ENCODE data around the gene ZBTB20.

The ZBTB20 gene

GRCh38 chr3:114558271-114558670 is 588.8 kb downstream of the ZBTB20 start:
- DNase-seq: no peak

DNA sequence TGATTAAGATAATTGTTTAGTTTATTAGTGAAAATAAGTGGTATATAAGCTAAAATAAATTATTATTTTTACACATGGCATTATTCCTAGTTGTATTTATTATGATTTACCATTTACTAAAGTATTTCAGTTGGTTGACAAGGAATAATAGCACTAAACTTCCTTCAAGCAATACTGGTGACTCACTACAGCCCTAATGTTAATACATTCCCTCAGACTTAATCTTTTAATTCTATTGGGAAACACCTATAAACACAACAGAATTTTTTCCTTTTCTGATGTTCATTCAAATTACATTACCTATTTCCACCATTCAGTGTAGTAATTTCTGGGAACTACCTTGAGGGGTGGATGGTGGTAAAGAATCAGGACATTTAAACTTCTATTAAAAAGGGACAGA is 589.3 kb downstream of the ZBTB20 start:
- no peak for DNase-seq

- no peak for DNase-seq
These were observed 590.4 kb downstream of the ZBTB20 start for GRCh38 chr3:114556657-114557213.

- no peak for DNase-seq
These were observed 592.4 kb downstream of the ZBTB20 start for GRCh38 chr3:114554731-114555130.

GRCh38 chr3:114553949-114554593 is 593.0 kb downstream of the ZBTB20 start:
- DNase-seq: no peak

- DNase-seq: no peak
These were observed 594.6 kb downstream of the ZBTB20 start for GRCh38 chr3:114552527-114552812.

GRCh38 chr3:114551770-114552526 is 595.1 kb downstream of the ZBTB20 start:
- no peak for DNase-seq

DNA sequence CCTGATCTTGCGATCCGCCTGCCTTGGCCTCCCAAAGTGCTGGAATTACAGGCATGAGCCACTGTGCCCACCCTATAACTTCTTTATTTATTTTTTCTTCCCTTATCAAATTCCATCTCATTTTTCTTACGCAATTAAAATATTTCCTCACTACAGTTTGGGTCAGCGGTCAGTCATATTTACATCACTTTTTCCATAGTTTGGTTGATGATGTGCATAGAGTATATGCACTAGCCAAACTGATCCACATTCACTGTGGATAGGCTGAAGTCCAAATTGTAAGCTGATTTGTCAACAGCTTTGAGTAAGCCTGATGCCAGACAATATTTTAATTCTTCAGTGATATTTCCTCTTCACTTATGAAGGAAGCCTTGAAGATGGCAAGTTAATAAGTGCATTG is 596.9 kb downstream of the ZBTB20 start:
- DNase-seq: no peak

GRCh38 chr3:114545193-114545592 is 601.9 kb downstream of the ZBTB20 start:
- no peak for DNase-seq

DNA sequence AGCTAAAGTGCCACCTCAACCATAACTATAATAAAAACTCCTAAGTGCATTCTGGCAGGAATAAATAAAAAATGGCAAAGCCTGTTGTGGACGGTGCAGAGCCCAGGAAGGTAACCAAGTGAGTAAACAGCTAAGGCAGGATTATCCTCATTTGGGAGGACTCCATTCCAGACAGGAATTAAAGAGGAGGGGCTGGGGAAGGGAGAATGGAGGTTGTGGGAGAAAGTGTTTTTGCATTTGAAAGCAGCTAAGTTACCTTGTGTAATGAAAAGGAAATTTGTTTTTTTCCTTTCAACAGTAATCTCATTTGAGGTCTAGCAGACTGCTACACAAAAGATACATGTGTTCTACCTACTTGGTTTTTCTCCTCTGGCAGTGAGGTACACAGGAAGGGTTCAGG is 604.7 kb downstream of the ZBTB20 start:
- DNase-seq: no peak

- DNase-seq: no peak
These were observed 607.6 kb downstream of the ZBTB20 start for GRCh38 chr3:114539525-114539924.

- DNase-seq: no peak
These were observed 608.9 kb downstream of the ZBTB20 start for GRCh38 chr3:114538211-114538610.

GRCh38 chr3:114528517-114528916 is 618.6 kb downstream of the ZBTB20 start:
- DNase-seq: no peak

DNA sequence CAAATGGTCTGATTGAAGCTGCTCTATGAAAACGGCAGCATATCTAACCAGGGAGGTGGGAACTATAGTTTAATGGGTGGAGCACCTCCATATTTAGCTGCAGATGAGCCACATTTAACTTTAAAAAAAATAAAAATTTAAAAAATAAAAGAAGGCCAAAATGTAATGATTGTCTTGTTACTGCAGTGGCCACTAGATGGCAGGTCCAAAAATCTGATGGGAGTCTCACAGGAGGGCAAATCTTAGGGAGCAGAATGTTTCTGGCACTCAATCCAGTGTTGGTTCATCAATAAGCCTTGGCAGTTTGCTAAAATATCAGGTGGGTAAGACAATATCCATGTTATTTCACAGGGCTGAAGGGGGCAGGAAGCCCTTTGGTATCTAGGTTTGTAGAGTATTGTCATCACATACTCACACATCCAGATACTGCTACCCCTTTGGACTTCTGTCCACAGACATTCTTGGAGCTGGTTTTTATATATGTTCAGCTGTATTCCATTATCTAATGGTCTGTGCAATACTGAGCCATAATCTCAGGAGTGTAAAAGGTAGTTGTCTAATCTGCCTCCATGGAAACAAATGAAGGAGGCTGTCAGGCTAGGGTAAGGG is 619.9 kb downstream of the ZBTB20 start:
- DNase-seq: no peak

- DNase-seq: no peak
These were observed 621.8 kb downstream of the ZBTB20 start for GRCh38 chr3:114525278-114525677.

GRCh38 chr3:114519415-114519814 is 627.7 kb downstream of the ZBTB20 start:
- no peak for DNase-seq

DNA sequence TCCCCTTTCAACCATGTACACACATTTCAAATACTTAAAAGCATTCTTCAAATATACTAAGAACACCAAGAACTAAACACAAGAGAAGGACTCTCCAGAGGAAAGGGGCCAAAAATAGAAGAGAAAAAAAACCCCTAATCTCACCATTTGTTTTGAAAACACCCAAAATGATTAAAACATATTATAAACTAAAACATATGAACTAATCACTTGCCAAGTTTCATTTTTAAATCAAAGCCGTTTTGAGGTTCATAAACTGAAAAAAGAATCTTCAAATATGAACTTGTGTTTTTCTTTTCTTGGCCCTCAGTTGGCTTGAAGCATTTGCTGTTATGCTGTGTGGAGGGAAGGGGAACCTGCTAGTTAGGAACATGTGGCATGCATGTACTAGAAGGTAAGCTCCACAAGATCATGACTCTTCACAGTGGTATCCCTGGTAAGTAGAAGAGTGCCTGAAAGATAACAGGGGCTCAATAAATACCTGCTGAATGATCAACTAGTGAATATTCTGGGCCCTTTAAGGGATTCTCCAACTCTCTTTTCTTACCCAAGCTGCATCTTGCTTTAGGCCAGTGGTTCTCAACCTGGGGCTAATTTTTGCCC is 628.8 kb downstream of the ZBTB20 start:
- no peak for DNase-seq

DNA sequence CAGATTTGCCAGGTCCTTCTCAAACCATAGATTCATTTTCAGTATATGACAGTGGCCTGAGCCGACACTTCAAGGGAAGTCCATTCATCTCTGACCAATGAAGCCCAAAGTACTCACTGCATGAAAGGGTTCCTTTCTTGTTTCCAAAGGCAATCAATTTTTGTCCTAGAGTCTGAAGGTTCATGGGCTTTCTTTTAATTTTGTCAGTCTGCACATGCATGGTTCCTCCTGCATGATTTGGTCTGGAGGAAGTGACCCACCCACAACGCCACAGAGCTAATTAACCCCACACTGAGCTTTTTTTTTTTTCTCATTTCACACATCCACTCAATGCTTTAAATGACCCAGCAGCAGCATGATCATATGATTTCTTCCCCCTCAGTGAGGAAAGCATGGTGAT is 636.9 kb downstream of the ZBTB20 start:
- no peak for DNase-seq

DNA sequence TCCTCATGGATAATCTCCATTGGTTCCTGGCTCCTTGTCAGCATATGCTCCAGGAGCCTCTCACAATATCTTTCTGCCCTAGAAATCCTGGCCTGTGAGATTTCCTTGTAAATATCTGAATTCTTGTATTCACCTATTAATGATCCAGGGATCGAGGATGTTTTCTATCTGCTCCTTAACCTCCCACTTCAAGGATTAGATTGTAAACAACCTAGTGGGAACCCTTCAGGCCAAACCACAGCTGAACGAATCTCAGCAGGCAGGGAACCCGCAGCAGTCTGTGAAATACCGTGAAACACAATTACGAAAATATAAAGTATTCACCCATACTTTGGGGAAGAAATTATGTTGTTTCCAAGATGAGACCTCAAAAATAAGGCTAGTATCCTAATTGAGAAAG is 637.3 kb downstream of the ZBTB20 start:
- DNase-seq: no peak

DNA sequence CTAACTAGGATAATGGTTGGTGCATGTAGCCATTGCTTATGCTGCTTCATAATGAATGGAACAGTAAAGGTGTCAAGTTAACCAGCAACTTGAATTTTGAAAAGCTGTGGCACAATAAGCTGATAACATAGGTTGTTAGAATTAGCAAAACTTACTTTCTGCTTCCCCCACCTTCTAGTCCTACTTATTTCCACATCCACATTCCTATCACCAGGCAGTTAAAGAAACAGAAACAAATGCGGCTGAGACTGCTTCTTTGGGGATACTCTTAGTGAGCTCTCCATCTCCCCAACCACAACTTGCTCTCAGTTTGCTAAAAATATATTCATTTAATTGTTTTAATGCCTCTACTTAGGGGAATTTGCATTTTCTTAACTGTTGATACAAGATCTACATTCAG is 638.1 kb downstream of the ZBTB20 start:
- DNase-seq: no peak

- DNase-seq: no peak
These were observed 638.9 kb downstream of the ZBTB20 start for GRCh38 chr3:114508208-114508607.

DNA sequence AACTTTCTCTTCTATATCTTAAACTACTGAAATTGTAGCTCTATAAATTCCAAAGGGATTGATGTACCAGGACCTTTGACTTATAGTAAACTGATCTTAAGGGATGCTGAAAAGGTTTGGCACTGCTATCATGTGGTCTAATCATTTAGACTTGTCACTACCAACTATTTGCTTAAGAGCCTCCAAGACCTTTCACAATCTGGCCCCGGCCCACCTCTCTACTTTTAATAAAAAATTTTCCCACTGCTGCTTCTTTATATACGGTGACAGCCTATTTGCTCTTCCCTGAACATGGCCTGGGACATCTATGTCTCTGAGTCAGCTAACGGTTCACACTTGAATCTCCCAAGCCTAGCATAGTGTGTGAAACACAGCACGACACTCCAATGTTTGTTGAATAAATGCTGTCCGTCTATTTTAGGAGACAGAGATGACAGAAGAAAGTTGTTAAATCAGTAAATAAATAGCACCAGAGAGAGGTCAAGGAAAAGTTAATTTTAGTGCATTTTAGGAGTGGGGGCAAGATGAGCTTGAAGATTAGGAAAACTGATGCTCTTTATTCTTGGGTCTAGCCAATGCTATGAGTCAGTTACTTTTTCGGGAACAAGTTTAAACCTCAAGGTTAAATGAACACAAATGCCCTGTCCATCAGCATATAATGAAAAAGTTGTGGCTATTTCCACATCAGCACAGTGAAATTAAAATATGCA is 640.3 kb downstream of the ZBTB20 start:
- no peak for DNase-seq
